Right kidney (tissue), 9 donors: ENCODE data around the gene ZNF174.

ENCODE experiments used
- DNase-seq: peaks from one replicate; pipeline ENCODE4 v3.0.0-alpha.2; 2016
- long read RNA-seq, 8 donors: transcript quantifications; one replicate each; lab custom pipeline, GENCODE V29; 2026

The ZNF174 gene
- long read RNA-seq, donor 1, transcript ZNF174-201 (3 exons, 2,260 nt), result major isoform, 7 of 9 reads
- long read RNA-seq, donor 1, partial matches to known transcripts, result 0 of 9 reads
- long read RNA-seq, donor 1, other reads (novel, unspliced or antisense), result 0 of 9 reads
- long read RNA-seq, donor 2, partial matches to known transcripts, result 0 of 8 reads
- long read RNA-seq, donor 2, other reads (novel, unspliced or antisense), result 0 of 8 reads
- long read RNA-seq, donor 3, partial matches to known transcripts, result 0 of 4 reads
- long read RNA-seq, donor 3, other reads (novel, unspliced or antisense), result 0 of 4 reads
- long read RNA-seq, donor 4, partial matches to known transcripts, result 0 of 2 reads
- long read RNA-seq, donor 4, other reads (novel, unspliced or antisense), result 0 of 2 reads
- long read RNA-seq, donor 5, partial matches to known transcripts, result 0 of 1 reads
- long read RNA-seq, donor 5, other reads (novel, unspliced or antisense), result 0 of 1 reads
- long read RNA-seq, donor 6, partial matches to known transcripts, result 0 of 5 reads
- long read RNA-seq, donor 6, other reads (novel, unspliced or antisense), result 0 of 5 reads
- long read RNA-seq, donor 7, result 0 reads
- long read RNA-seq, donor 8, partial matches to known transcripts, result 0 of 6 reads
- long read RNA-seq, donor 8, other reads (novel, unspliced or antisense), result 0 of 6 reads

DNA sequence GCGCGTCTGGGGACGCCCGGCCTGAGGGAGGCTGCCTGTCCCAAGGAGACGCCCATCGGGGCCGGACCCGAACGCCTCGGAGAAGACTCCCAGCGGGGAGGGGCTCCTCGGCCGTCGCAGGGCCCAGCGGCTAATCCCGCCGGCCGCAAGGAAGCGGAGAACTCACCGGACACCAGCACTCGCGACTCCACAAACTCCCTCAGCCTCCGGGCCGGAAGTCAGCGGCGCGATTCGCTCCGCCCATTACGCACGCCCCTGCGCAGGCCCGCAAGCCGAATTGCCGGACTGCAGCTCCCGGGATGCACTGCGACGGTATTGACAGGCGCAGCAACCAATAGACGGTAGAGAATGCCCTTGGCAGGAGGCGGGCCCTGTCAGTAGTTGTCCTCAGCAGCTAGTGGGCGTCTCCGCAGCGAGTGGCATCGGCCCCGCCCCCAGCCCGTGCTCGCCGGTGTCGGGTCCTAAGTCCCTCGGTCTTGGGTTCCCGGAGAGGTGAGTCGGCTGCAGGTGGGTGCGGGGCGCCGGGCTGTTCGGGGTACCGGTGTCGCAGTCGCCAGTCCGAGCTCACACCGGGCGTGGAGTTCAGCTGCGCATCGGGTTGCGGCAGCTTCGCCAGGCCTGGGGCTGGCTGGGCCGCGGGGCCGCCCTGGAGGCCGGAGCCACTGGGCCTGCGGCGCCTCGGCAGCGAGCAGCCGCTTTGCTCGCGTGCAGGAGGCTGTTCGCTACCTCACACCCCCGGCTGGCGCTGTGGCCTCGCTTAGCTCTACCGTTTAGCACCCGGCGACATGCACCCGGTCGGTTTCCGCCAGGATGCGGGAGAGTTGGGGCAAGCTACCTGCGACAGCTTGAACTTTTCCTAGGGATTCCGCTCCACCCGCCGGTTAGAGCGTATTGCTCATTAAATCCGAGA lies at the start of gene ZNF174, which contains the start of gene ZSCAN32:
Gene ZNF174, plus strand, starts transcription at position 437 of the 910 bp plus-strand sequence. CDS start 790 bp downstream, outside the sequence.
Gene ZSCAN32, minus strand, starts transcription at position 226 of the 910 bp plus-strand sequence. CDS start 3,447 bp downstream, outside the sequence.
- peak; percentile 99 for DNase-seq

DNA sequence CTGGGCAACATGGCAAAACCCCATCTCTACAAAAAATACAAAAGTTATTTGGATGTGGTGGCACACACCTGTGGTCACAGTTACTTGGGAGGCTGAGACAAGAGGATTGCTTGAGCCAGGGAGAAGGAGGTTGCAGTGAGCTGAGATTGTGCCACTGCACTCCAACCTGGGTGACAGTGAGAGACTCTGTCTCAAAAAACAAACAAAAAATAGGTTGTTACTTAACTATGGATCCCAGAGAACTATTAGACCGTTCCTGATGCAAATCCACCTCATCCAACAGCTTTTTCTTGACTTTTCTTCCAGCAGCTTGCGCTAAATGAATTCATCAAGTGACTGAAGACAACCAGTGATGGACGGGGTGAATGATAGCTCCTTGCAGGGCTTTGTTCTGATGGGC lies 45.4 kb upstream of the ZNF174 start, which contains the start of gene OR2C1:
Gene OR2C1, plus strand, starts transcription at position 301 of the 400 bp plus-strand sequence. Its CDS starts 52 bp downstream, at position 353.
- no peak for DNase-seq

DNA sequence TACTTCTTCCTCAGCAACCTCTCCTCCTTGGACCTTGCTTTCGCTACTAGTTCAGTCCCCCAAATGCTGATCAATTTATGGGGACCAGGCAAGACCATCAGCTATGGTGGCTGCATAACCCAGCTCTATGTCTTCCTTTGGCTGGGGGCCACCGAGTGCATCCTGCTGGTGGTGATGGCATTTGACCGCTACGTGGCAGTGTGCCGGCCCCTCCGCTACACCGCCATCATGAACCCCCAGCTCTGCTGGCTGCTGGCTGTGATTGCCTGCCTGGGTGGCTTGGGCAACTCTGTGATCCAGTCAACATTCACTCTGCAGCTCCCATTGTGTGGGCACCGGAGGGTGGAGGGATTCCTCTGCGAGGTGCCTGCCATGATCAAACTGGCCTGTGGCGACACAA lies 44.9 kb upstream of the ZNF174 start:
- no peak for DNase-seq

DNA sequence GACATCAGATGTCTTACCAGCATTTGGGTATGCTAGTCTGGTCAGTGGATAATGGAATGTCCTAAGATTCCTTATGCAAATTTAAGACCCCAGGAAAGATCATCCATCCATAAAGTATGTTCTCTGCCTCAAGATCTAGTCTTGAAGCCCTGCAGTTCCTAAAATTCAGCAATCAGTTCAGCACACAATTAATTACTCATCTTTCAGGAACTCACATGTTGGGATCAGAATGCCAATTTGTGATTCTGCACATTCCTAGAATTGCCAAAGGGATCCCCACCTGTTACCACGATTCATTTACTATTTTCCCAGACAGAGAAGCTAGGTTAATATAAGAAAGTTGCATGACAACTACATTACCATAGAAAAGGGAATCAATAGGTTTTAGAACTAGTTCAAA lies 42.1 kb upstream of the ZNF174 start:
- DNase-seq, result no peak

DNA sequence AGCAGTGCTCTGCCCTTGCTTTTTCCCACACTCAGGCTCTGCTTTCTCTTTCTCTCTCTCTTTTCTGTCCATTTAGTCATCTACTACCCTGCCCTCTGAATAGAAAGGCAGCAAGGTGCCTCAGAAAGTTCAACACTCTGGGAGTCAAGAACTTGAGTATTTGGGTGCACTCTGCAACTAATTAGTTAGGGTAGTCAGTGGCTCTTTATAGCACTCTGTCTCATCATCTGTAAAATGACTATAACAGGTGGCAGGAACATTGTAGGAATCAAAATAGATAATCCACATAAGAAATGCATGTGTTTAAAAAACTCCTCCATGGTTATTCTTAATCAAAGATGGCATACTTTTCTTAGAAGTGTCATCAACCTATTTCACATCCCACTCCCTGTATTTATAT lies 38.1 kb upstream of the ZNF174 start:
- no peak for DNase-seq

DNA sequence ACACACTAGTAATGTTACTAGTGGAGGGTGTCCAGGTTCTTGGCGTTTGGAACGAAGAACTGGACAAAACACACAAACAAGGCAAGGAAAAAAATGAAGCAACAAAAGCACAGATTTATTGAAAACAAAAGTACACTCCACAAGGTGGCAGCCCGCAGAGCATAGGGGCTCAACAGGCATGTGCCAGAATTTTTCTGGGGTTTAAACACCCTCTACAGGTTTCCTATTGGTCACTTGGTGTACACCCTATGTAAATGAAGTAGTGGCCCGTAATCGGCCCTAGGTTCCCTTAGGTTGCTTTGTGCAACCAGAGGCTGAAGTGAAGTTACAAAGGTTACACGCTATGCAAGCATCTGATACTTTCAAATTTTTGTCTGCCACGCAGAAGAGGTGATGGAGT lies 37.2 kb upstream of the ZNF174 start:
- no peak for DNase-seq

DNA sequence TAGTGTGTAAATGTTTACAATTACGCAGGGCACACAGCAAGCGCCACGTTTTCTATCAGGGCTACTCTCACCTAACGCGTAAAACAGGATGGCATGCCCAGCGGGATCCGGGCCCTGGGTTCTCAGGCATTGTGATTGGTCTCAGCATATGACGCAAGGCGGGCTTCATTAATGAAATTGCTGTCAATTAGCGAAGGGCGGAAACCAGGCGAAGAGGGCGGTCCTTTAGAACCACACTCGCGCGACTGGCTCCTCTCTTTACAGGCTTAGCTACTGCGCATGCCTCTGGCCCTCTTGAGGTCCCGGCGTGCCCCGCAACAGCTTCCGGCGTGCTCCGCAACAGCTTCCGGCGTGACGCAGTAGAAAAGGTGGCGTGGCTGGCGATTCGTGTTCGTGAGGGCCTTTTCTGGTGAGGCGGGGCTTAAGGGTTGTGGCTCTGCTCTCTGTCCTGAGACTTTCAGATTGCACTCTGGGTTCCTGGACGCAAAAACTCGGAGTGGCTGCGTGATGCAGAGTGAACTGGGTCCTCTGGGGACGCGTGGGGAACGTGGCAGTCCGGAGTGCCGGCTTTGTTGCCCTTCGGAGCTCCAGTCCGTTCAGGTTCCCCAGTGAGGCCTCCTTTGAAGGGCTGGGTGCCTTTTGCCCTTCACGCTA lies 36.1 kb upstream of the ZNF174 start:
- DNase-seq, result peak; percentile 70

DNA sequence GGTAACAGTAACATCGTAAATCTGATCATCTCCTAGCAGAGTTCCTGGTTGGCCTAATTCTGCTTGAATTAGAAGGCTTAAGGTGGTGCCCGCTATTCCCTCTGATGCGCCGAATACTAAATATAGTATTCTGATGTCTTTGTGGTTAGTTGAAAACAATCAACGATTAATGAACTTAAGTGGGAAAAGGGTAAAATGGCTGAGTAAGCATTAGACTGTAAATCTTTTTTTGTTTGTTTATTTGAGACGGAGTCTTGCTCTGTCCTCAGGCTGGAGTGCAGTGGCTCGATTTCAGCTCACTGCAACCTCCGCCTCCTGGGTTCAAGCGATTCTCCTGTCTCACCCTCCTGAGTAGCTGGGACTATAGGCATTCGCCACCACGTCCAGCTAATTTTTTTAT lies 31.9 kb upstream of the ZNF174 start:
- DNase-seq, result no peak

DNA sequence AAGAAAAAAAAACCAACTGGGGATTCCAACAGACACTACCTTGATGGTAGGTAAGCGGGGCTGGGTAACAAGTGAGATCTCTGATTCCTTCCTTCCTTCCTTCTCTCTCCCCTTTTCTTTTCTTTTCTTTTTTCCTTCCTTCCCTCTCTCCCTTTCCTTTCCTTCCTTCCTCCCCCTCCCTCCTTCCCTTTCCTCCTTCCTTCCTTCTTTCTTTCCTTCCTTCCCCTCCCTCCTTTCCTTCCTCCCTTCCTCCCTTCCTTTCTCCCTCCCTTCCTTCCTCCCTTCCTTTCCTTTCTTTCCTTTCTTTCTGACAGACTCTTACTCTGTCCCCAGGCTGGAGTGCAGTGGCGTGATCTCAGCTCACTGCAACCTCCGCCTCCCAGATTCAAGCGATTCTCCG lies 25.3 kb upstream of the ZNF174 start:
- DNase-seq, result no peak

DNA sequence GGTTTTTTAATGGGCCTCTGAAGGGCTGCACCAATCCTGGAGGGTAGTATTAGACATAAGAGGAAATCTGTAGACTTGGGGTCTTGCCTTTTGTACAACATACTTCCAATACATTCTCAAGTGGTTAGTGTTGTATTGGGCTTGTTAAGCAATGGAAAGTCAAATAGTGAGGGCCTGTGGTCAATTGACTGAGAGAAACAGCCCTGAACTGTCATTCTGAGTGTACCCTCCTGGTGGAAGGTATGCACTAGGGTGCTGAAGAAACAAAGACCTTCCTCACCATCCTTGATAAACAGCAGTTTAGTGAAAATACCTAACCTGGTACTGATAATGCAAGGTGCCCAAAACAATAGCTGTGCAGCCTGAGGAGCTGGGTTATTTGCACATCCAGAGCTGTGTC lies 23.1 kb upstream of the ZNF174 start:
- DNase-seq, result no peak

DNA sequence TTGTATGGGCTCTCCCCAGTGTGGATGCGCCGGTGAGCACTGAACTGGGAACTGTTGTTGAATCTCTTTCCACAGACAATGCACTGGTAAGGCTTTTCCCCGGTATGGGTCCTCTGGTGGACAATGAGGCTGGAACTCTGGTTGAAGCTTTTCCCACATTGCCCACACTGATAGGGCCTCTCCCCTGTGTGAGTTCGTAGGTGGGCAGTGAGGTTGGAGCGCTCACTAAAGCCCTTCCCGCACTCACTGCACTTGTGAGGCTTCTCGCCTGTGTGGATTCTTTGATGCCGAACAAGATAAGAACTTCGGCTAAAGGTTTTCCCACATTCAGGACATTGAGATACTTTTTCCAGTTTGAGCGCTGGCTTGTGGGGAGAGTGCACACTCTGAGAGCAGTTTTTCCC lies 18.0 kb upstream of the ZNF174 start:
- DNase-seq, result no peak

DNA sequence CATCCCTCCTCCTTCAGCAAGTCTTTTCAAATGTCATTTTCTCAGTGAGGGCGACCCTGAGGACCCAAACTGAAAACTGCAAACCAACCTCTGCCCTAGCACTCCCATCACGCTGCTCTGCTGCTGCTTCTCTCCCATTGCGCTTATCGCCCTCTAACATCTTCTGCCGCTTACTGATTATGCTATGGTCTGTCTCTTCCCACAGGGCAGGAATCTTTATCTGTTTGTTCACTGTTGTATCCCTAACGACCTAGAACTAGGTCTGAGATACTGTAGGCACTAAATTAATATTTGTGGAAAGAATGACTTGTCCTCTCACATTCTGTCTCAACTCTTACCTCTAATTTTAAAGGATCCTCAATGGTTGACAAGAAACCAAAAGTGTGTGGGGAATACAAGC lies 12.7 kb upstream of the ZNF174 start:
- DNase-seq, result no peak

DNA sequence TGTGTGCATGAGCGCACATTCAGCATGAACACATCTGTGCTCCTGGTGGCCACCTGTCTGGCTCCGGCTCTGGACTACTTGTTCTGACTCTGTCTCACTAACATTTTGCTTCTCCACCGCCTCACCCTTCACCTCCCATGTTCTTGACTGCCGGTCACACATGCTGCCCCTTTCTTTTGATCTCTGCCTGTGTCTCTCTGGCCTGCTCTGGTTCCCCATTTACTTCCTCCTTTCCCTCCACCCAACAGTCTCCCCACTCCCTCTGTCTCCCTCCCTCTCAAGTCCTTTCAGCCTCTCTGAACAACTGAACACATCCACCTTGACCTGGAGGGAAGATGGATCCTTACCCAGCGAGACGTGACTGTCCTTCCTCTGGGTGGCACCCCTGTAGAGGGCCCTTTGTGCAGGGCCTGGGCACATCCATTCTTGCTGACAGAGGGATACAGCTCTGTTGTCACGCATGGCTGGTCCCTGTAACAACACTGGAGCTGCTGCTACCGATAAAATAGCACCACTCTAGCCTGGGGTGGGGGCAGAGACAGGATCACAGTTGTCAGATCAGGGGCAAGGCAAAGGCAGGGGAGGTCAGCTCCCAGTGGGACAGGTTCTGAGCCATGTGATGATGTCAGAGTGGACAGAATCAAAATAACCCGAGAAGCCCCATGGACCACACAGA lies 11.2 kb upstream of the ZNF174 start:
- DNase-seq, result no peak

DNA sequence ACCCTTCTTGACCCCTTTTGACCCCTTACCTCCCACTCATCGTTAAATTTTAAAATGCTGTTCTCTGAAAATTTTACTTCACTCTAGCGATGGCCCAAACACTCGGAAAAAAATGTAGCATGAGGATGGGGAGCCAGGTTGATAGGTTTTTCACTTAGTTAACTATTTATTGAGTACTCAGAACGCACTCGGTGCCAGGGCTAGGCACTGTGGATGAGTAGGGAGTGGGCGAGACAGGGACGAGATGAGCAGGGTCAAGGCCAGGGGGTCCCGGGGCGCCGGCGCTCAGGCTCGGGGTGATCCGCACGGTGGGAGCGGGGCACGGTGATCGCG lies 603 bp upstream of the ZNF174 start:
- DNase-seq, result no peak

DNA sequence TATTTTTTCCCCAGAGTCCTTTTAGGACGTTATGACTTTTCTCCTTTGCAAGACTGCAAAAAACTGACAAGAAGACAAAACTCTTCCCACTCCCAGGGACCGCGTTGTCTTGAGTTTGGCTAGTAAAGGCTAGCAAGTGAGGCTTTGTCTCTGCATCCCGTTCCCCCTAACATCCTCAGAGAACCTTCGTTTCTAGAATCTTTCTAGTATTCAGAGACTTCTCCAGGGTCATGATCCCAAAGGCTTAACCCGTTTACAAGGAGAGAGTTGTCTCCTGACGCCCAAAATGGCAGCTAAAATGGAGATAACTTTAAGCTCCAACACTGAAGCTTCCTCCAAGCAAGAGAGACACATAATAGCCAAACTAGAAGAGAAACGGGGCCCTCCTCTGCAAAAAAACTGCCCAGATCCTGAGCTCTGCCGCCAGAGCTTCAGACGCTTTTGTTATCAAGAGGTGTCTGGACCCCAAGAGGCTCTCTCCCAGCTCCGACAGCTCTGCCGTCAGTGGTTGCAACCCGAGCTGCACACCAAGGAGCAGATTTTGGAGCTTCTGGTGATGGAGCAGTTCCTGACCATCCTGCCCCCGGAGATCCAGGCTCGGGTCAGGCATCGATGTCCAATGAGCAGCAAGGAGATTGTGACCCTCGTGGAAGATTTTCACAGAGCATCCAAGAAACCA lies 843 bp downstream of the ZNF174 start:
- DNase-seq, result no peak

DNA sequence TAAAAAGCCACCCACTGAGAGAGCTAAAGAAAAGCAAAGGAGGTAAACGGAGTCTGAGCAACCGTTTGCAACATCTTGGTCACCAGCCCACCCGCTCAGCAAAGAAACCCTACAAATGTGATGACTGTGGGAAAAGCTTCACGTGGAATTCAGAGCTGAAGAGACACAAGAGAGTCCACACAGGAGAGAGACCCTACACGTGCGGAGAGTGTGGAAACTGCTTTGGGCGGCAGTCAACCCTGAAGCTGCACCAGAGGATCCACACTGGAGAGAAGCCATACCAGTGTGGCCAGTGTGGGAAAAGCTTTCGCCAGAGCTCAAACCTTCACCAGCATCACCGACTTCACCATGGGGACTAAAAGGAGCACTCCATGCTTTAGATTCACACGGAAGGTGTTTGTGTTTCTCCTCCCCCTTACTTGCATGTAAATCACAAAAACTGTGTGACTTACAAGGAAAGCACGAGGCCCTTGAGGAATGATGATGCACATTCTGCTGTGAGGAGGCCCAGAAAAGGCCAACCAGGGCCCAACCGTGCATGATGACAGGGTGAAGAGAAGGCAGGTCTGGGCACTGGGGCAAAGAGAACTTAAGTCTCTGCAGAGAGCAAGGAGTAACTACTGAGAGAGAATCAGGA lies 7.7 kb downstream of the ZNF174 start:
- no peak for DNase-seq

DNA sequence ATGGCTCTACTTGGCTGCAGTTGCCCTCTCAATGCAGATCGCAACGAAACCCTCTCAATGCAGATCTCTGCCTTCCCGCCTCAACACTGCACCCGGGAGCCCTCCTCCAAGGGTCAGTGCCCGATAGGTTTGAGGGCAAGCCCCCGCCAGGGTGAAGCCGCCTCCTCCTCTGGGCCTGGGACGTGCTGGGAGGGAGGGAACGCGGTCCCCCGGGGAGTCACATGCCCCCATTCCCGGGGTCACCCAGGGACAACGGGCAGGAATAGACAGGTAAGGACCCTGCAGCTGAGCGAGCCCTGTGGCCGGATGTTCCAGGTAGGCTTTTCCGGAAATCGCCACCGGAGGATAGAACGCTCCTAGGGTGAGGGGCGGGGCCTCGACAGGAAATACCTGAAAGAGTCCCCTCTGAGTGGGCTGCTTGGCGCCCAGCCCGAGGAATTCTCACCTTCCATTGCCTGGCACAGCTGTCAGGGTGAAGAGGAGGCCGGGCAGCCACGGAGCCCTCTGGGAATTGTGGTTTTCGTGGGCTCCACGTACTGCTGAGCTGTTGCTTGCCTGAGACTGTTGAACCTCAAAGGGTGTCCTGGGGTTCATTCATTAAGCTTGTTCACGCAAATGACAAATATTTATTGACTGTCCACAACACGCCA lies 12.8 kb downstream of the ZNF174 start:
- no peak for DNase-seq

DNA sequence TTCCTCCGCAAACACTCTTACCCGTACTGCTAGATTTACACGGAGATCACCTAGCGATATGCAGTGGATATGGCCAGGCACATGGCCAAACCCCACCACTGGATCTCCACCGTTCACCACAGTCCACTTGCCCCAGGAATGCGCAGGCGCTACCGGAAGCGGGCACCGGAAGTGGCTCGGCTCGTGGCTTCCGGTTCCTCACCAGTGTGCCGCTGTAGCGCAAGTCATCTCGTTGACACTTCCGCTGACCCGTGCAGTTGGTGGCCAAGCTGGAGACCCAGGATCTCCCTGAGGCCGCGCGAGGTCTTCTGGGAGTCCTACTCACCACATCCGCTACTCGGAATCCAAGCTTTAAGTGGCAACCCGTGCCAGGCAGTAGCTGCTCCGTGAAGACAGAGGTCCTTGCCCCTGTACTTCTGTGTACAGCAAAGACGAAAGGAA lies 30.8 kb downstream of the ZNF174 start:
- no peak for DNase-seq

DNA sequence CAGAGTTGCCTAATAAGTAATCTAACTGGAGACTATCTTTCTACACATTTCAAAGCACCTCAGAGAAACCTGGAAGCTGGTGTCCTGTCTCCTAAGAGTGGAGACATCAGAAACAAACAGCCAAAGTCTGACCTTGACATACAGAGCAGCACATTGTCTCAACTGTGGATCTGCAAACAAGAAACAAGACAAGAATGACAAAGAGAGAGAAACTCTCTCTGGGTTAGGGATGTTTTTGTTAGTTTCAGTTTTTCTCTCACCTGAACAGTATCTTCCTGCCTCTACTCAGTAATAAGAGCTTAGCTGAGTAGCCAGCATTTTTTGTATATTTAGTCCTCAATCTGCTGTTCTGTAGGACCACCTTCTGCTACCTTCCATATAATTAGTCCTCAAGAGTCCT lies 33.4 kb downstream of the ZNF174 start:
- DNase-seq, result no peak

DNA sequence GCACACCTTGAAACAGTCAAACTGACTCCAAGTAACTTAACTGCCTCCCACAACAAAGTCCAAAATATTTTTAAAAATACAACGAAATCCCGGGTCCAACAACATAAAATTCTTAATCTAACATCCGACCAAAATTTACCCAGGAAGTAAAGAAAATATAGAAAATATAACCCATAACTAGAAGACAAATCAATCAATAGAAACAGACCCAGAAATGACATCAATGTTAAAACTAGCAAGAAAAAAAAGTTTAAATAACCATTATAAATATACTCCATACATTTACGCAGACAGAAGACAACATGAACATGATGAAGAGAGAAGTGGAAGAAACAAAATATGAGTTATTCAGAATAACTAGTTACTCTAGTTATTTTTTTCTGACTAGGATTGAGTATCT lies 38.6 kb downstream of the ZNF174 start:
- DNase-seq, result no peak
